Ureter (tissue), 1 donor: ENCODE data around the gene FAM131B. TPM values are rescaled to one million over a fixed set of nuclear protein-coding genes. Genes with fewer than 3 reads are reported as not detected.
"Not testable (repeated sequence)": the region's sequence is repeated elsewhere in the genome, so short reads cannot be mapped to it uniquely, and the experiment has no call there.

Experiments
- DNase-seq: peaks from one replicate; pipeline ENCODE4 v3.0.0-alpha.2; 2020; ENCODE audit warnings: low spot score
- total RNA-seq: library from RNA; stranded (reverse); gene quantifications from one replicate; pipeline ENCODE4 v1.2.4, GENCODE V29; 2023
- donor health status: DM: yes; HTN: yes; CAD: no.

Gene FAM131B
- 0.57 TPM for total RNA-seq

DNA sequence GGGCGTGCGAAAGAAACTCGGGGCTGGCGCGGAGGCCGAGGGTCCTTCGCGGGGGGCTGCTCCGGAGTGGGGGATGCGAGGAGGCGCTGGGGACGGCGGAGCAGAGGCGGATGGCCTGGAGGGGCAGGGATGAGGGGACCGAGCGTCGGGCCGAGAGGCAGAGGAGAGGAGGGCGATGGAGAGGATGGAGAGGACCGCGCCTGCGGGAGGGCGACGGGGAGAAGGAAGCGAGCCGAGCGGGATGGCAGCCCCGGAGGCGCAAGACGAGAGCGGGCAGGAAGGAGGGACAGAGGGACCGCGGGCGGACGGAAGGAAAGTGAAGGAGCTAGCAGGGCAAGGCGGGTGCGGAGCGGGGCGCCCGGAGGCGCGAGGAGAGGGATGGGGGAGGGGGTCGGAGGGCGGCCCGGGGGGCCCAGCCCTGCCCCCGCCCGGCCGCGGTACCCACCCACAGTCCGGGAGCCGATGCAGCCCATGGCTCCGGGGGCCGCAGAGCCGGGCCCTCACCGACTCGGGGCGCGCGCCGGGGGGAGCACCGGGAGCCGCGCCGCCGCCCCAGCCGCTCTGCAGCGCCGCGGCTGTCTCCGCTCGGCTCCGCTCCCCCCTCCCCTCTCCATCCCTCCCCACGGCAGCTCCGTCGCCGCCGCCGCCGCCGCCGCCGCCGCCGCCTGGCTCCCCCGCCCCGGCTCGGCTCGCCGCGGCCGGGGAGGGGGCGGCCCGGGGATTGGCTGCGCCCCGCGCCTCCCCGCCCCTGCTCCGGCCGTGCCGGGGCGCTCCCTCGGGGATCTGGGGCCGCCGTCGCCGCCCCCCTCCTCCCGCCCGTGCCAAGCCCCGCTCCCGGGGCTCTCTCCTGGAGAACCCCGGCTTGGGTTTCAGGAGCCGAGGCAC lies at the start of gene FAM131B:
Gene FAM131B, minus strand, starts transcription at position 583 of the 885 bp plus-strand sequence. Its CDS starts 110 bp downstream, at position 473.
- DNase-seq, result no peak

DNA sequence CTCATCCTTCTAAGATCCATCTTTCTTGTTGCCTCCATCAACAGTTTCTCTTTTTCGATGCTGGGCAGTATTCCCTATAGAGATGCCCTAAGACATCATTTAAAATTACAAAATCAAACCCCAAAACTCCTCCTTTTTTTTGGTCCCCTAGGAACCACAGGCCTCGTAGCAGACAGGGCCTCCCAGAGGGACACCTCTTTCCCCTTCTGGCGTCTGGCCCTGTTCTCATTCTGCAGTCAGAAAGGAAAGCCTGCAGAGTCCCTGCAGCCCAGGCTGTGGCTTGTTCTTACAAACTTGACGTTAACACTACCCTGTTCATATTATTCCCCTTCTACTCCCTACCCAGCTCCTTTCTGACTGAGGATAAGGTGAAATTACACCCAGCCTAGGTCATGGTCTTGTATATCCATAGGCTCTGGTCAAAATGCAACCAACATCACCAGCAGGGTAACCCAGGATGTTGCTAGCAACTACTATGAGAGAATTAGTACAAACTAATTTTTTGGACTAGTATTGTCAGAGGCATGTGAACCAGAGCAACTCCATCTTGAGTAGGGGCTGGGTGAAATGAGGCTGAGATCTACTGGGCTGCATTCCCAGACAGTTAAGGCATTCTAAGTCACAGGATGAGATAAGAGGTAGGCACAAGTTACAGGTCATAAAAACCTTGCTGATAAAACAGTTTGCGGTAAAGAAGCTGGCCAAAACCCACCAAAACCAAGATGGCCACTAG lies 49.6 kb upstream of the FAM131B start:
- DNase-seq, result no peak

DNA sequence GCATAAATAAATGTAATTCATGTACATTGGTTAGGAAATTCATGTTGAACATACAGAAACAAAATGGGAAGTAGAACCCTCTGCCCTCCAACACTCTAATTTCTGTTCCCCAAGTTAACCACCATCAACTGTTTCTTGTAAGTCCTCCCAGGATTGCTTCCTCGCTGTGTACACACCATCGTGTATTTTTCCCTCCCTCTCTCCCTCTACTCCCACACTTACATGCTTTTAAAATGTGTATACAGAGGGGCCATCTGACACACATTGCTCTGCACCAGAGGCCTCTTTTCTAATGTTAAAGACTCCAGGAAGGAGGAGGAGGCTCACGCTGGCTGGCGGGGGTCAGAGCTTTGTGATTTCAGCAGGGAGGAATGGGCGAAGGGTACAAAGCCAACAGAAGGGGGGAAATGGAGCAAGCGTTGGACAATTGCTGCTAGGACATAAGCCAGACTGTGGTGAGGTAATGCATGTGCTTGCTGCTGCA lies 48.0 kb upstream of the FAM131B start:
- no peak for DNase-seq

DNA sequence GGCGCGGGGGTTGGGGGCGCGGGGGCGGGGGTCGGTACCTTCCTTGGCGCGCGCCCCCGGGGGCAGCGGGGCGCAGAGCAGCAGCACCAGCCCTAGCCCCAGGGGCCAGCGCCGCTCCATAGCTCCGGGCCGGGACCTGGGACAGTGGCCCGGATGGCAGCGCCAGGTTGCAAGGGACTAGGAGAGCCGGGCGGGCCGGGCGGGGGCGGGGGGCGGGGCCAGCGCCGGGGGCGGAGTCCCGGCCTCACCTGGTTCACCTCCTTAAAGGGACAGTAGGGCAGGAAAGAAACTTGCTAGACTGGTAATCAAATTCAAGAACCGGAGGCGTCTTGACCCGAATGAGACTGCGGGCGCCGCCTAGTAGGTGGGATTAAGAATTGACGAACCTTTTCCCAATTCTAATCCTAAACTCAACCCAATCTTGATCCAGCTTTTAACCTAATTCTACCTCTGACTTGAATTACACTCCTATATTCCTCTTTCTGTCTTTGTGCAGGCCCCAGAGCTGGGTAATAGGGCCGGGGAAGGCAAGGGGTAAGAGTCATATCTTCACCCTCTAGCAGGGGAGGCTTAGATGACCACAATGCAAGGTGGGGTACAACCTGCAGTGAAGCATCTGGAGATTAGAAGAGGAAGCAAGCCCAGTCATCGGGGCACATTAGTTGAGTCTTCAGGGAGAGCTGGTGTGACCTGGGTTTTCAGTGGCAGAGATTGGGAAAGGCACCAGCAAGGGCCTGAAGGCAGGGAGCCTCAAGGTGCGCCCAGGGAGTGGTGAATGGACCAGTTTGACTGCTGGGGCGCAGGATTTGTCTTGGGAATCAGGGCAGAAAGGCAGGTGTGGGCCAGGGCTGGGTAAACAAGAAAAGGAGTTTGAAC lies 46.4 kb upstream of the FAM131B start, which contains the start of gene EPHA1:
Gene EPHA1, minus strand, starts transcription at position 171 of the 876 bp plus-strand sequence. Its CDS starts 51 bp downstream, at position 120.
- no peak for DNase-seq

DNA sequence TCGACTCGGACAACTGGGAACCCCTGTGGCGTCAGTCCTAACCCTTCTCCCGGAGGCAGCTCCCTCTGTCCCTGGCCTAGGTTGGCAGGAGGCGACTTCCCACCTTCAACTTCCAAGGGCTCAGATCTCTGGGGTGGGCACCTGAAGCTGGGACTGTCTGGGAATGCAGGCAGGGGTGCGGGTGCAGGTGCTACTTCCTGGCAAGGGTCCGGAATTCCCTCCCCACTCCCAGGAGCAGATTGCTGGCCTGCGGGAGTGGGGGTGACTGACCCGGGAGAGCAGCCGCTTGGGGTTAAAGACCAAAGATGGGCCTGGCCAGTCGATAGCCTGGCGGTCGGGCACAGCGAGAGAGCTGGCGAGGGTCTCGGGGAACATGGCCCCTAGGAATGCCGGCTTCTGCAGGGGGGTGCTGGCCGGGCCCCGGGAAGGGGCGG lies 45.8 kb upstream of the FAM131B start:
- DNase-seq, result no peak

DNA sequence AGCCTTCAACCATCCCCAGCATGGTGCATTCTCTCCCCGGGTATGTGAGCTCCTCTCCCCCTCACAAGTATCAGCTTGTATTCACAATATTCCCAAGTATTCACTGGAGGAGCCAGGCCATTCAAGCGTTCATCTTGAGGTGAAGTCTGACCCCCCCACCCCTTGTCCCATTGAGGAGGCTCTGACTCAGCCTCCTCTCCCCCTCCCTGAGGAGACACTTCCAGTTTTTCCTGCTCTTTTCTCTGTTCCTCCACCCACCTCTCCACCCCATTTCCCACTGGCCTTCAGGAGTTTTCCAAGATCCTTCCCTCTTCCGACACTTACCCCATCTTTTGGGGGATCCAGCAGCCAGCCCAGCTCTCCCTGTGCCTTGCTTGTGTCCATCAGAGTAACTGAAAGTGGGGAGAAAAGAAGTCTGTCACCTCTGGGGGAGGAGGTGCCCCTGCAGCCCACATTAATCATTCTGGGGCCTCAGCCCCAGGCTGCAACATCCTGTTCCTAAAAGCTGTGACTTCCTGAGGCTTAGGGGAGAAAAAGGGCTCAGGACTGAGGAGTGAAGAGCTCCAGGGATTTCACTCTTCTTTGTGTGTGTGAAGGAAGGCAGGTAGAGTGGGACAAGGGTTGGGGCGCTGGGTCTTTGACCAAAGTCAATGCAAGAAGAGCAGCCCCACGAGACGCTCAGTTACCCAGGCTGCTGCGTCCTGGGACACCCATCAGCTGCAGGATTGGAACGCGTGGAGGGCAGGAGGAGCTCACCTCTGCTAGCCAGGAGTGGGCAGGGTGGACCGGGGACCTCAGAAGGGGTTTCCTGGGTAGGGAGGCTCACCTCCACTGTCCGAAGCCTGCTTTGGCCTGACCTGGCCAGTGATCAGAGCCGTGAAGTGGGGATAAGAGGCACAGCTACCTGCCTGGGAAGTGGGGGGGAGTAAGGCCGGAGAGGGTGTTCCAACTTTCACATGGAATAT lies 45.1 kb upstream of the FAM131B start:
- no peak for DNase-seq

DNA sequence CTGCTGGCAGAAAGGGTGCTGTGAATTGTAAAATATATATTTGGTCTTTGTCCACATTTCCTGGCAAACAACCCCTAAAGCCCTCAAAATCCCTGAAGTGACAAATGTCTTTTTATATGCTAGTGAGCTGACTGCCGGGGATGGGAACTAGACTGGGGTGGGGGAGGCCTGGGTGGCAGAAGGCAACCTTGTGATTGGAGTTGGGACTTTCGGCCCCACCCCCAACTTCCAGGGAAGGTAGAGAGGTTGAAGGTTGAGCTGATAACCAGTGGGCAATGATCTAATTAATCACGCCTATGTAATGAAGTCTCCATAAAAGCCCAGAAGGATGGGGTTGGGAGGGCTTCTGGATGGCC lies 43.5 kb upstream of the FAM131B start:
- DNase-seq, result no peak

DNA sequence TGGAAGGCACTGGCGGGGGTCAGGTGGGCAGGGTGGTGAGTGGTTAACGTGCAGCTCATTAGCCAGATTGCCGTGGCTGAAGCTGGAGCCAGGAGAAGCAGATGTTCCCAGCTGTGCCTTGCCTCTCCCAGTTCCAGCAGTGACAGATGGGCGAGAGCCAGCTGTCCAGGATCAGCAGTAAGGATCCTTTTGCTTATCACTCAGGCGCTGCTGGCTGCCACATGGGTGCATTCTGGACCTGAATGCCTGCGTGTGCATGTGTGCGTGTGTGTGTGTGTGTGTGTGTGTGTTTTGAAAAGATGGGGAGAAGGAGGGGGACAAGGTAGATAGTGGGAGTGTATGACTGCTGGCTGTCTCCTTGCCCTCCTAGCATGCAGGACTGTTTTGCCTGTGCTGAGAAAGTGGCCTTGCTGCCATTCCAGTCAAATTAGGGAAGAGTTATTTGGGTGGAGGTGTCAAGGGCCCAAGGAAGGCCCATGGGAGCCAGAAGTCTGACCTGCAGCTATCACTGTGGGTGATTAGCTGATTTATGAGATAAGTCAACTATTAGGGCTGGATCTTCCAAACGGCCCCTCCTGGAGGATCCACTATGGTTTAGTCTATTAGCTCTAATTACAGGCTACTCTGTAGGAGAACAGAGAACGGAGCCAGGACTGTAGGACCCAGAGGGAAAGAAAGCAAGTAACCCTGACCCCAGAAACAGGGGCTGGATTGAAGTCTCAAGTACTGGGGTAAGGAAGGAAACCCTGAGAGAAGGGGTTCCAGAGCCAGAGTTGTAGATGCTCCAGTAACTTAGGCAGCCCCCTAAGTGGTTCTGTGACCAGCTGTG lies 42.9 kb upstream of the FAM131B start:
- DNase-seq, result no peak

DNA sequence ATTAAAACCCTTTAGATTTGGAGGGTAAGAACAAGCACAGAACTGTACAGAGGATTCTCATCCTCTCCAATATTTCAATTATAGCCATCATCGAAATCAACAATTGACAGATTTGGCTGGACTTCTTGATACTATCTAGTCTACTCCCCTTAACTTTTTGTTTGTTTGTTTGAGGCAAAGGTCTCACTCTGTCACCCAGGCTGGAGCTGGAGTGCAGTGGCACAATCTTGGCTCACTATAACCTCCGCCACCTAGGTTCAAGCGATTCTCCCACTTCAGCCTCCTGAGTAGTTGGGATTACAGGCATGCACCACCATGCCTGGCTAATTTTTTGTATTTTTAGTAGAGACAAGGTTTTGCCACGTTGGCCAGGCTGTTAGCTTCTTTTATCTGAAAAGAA lies 39.7 kb upstream of the FAM131B start:
- DNase-seq, result not testable (repeated sequence)

DNA sequence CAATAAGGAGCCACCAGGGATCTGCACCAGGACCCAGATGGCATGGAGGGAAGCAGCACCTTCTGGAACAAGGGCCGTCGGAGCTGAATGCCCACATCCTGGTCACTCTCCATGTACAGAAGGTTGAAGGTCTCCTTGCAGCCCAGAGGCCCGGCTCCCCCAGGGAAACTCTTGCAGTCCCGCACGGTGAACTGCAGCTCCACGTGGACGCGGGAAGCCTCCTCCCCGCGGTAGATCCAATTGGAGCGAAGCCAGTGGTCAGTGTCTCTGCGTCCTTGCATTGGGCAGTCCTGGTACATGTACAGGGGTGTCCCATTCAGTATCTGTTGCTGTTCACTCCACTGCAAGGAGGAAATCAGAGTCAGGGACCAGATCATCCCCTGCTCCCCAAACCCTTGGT lies 38.8 kb upstream of the FAM131B start:
- no peak for DNase-seq

DNA sequence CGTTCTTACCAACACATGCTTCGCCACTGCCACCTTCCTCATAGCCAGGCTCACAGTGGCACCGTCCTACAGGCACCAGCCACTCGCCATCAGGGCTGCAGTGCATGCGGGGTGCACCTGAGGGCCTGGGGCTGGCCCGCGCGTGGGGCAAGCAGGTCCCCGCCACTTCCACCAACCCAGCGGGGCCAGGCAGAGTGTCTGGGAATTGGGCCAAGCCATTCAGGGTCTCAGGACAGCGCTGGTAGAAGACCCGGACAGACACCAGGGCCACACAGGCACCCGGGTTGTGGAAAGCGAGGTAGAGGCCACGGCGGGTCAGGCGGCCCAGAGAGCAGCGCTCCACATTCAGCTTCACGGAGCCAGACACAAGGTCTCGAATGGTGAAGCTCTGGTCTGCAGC lies 37.1 kb upstream of the FAM131B start:
- DNase-seq, result no peak

DNA sequence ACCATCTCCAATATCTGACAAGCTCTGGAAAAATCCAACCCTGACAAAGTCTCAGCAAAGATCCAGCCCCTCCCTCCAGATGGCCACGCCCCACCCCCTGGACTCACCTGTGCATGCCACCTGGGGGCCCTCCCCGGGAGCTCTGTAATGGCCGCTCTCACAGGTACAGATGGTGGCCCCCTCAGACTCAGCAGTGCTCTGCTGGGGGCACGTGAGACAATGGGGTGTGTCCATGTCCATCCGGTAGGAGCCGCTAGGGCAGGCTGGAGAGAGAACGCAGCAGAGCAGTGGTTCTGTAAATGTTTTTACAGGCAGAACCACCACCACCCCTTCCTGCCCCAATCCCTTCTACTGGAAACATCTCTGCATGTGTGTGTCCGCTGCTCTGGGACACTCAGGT lies 36.6 kb upstream of the FAM131B start:
- no peak for DNase-seq

DNA sequence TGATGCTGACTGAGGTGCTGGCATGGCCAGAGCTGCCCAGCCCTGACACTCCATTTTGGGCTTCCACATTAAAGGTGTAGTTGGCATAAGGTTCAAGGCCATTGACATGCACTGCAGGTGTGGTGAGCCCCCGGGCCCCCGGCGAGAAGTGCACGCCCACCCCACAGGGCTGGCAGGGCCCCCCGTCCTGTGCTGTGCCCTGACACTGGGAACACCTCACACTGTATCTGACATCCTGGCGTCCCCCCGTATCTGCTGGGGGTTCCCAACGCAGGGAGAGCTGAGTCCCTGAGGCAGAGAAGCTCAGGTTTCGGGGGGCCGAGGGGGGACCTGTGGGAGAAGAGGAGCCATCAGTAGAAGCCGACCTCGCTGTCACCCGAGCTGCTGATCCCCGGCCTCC lies 36.1 kb upstream of the FAM131B start:
- no peak for DNase-seq

DNA sequence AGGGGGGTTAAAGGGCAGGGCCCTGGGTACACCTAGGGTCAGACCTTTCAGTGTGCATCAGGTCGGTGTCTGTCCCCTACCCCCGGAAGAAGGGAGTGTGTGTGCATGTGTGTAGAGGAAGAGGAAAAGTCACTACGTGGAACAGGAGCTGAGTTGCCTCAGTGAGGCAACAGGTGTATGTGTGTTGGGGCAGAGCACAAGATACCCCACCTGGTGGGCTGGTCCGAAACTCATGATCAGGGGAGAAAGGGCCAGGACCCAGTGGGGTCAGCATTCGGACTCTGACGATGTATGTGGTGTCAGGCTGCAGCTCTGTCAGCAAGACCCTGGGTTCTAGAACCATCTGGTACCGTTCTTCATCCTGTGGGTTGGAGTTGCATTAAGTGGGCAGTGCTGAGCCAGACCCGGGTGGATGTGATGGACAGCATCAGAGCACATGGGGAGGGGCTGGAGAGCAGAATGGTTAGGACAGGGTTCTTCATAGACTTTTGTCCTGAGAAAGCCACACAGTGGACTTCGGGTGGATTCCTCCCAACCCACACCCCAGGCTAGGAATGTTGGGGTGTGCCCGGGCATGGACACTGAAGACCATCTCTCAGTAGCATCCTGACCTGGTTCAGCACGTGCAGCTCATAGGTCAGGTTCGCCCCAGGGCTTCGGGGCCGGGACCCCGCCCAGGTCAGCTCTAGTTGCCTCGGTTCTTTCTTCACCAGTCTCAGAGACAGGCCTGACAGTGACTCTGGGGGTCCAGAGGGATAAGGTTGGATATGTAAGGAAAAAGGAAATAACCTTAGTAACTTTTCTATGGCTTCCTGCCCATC lies 35.4 kb upstream of the FAM131B start:
- no peak for DNase-seq

DNA sequence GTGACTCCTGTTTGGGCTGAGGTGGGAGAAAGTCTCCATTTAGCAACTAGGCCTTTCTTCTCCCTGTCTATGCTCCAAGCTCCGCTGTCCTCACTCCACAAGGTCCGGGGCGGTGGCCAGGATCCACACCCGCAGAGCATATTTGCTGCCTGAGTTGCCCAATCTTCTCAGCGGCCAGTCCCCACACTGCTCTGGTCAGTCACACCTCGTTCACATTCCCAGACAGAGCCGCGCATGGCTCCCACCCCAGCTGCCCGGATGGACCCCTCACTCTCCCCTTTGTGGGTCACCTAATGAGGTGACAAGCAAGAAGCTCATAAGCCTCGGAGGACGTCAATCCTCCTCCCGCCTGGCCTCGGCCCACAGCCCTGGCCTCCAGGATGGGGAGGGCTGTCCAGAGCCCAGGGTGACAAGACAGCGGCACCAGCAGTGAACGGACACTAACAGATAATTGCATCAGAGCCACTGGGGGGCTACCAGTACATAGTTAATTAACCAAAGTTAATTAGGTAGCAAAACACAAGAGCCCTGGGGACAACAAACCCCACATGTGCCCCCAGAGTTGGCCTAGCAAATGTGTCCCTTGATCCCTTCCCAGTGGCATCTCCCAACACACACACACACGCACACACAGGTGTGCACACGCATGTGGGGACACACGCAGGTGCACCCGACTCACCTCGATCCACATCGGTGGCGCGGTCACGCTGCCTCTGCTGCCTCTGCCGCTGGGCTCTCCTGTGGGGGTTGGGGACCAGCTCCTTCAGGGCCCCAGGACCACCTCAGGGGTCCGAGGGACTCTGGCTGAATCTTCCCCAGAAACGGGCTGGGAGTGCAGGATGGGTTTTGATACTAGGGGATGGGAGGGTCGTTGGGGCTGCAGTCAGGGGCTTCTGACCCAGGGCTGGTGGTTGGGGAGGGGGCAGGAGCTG lies 34.4 kb upstream of the FAM131B start:
- DNase-seq, result no peak

DNA sequence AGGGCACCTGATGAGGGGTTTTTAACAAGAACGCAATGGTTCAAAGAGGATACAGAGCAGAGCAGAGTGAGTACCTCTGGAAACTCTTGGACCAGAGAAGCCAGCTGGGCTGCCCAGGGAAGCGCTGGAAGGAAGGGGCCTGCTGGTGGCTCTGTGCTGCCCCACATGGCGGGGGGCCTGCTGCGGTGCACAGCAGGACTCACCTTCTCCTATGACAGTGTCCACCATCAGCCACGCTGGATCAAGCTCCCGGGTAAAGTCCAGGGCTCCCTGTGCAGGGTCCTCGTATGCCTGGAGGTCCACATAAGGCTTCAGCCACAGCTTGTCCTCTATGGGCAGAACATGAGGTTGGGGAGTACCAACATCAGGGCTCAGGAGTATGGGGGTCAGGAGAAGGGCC lies 33.7 kb upstream of the FAM131B start:
- no peak for DNase-seq
